ENCODE results near the gene GABRA4.

GABRA4 gene

DNA sequence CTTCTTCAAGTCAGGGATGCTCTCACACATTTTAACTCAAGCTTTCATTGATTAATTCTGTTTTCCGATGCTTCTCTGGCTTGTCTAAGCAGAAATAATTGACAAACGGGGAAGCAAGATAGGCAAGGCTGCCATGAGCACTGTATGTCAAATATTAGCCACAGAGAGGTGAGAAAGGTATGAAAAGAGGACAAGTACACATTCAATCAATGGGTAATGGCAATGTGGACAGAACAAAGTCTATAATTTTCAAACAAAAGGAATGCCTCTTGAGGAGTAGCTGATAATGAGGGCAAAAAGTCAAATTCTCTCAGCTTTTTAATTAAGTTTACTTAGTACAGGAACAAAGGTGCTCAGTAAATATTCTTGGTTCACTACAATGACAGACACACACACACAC, 104.0 kb downstream of the GABRA4 start:
- Histone ChIP-seq H3K4me3 (ENCODE audit: low read depth, low read length) (no peak overlapping the region), H3K36me3 (no peaks in the 10 kb centered on the region), H3K27me3 (ENCODE audit: insufficient read depth, low read depth, severe bottlenecking) (no peaks in the 10 kb centered on the region), H3K27ac (no peak overlapping the region), H3K9me3 (ENCODE audit: severe bottlenecking) (no peaks in the 10 kb centered on the region)
- DNase-seq: no peak
- no peak for TF ChIP-seq CTCF (IDR thresholded peaks at IDR 0.05; ENCODE audit: low read depth, low read length)

DNA sequence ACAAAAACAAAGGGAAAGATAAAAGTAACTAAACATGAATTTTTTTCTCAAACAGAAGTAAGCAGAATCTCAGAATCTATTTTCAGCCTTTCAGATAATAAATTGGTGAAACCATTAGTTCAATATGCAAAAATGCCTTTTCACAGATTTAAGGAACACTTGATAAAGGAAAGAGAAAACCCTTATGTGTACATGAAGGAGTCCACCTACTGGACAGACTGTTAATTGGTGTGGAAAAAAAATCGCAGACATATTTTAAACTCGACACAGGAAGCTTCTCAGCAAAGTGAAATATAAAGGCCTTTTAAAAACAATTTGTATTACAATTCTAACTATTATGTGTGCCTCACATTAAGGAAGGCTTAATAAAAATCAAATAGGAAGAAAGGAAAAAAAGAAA, 106.7 kb downstream of the GABRA4 start:
- H3K36me3 ChIP-seq: no peaks in the 10 kb centered on the region
- peak; percentile 15; the same call in 1 of the 2 replicates for TF ChIP-seq CTCF (IDR thresholded peaks at IDR 0.05; ENCODE audit: low read depth, low read length)
- DNase-seq: no peak
- no peak overlapping the region for H3K4me3 ChIP-seq (ENCODE audit: low read depth, low read length)
- no peaks in the 10 kb centered on the region for H3K27me3 ChIP-seq (ENCODE audit: insufficient read depth, low read depth, severe bottlenecking)
- H3K27ac ChIP-seq: no peak overlapping the region
- no peaks in the 10 kb centered on the region for H3K9me3 ChIP-seq (ENCODE audit: severe bottlenecking)

GRCh38 chr4:46878641-46879040, 114.7 kb downstream of the GABRA4 start:
- Histone ChIP-seq H3K4me3 (ENCODE audit: low read depth, low read length) (no peak overlapping the region), H3K27me3 (ENCODE audit: insufficient read depth, low read depth, severe bottlenecking) (no peaks in the 10 kb centered on the region), H3K27ac (no peak overlapping the region), H3K36me3 (no peaks in the 10 kb centered on the region), H3K9me3 (ENCODE audit: severe bottlenecking) (no peaks in the 10 kb centered on the region)
- TF ChIP-seq CTCF (IDR thresholded peaks at IDR 0.05; ENCODE audit: low read depth, low read length): no peak
- no peak for DNase-seq

GRCh38 chr4:46874811-46875210, 118.6 kb downstream of the GABRA4 start:
- no peaks in the 10 kb centered on the region for H3K27me3 ChIP-seq (ENCODE audit: insufficient read depth, low read depth, severe bottlenecking)
- H3K9me3 ChIP-seq (ENCODE audit: severe bottlenecking): no peaks in the 10 kb centered on the region
- DNase-seq: no peak
- TF ChIP-seq CTCF (IDR thresholded peaks at IDR 0.05; ENCODE audit: low read depth, low read length): no peak
- H3K27ac ChIP-seq: no peak overlapping the region
- no peak overlapping the region for H3K4me3 ChIP-seq (ENCODE audit: low read depth, low read length)
- H3K36me3 ChIP-seq: no peaks in the 10 kb centered on the region

- TF ChIP-seq CTCF (IDR thresholded peaks at IDR 0.05; ENCODE audit: low read depth, low read length): no peak
- no peak overlapping the region for H3K4me3 ChIP-seq (ENCODE audit: low read depth, low read length)
- H3K27me3 ChIP-seq (ENCODE audit: insufficient read depth, low read depth, severe bottlenecking): no peaks in the 10 kb centered on the region
- H3K36me3 ChIP-seq: no peaks in the 10 kb centered on the region
- no peak overlapping the region for H3K27ac ChIP-seq
- no peaks in the 10 kb centered on the region for H3K9me3 ChIP-seq (ENCODE audit: severe bottlenecking)
- no peak for DNase-seq
These were observed 123.0 kb downstream of the GABRA4 start for GRCh38 chr4:46870411-46870810.
